ENCODE data around the gene LDLR.
"Not testable (repeated sequence)": the region's sequence is repeated elsewhere in the genome, so short reads cannot be mapped to it uniquely, and the experiment has no call there.

The LDLR gene

DNA sequence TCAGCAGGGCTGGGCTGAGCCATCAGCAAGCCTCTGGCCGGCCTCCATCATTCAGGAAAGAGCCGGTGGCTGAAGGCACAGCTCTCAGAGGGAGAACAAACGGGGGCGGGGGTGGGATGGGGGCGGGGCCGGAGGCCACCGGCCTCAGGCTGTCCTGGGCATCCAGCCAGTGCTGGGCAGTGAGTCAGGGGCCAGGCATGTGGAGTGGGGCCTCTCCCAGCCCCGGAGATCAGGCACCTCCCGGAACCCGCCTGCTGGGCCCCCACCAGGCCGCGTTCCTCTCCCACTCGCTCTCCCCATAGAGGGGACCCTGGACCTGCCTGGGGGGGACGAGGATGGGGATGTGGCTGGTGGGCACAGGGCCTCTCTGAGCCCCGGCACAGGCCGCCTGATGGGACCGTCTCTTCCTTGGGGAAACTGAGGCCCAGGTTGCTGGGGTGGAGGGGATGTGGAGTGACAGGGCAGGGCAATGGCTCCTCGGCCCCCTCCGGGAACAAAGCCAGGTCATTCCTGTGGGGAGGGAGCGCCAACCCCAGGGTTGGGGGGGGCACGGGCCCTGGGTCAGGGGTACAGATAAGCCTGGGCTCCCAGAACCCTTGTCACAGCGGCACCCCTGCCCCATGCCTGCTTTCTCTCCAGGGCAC is 53.4 kb downstream of the LDLR start:
- no peak for DNase-seq

DNA sequence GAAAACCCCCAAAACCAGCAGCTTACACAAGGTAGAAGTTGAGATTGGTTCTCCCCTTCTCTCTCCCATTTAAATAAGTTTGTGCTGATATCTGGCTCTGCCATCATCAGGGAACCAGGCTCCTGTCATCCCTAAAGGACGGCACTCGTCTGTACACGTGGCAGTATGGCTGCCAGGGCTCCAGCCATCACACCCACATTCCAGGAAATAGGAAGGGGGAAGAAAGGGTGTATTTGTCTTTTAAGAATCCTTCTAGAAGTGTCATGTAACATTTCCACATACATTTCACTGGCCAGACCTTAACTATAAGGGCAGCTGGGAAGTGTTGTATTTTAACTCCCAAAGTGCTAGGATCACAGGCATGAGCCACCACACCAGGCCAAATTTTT is 56.3 kb downstream of the LDLR start:
- DNase-seq = no peak

- DNase-seq = no peak
Measured at GRCh38 chr19:11148001-11148400, 58.7 kb downstream of the LDLR start.

DNA sequence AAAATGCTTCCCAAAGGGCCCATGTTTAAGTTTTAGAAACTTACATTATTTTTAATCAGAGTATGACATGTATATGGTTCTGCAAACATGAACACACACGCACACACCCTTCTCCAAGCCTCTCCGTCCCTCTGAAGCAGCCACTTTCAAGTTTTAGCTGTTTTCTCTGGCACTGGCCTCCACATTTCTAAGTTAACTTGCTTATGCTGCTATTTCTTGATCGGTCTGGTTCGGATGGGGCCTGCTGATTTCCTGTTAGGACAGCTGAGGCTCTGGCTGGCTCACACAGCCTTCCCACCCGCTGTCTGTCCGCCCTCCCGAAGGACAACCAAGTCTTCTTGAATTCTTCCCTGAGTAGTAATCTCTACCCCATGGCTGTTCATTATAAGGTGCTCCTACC is 61.9 kb downstream of the LDLR start:
- no peak for DNase-seq

GRCh38 chr19:11152318-11153062 is 63.2 kb downstream of the LDLR start:
- no peak for DNase-seq

- DNase-seq = no peak
Measured at GRCh38 chr19:11154683-11155047, 65.4 kb downstream of the LDLR start.

GRCh38 chr19:11155373-11156120 is 66.3 kb downstream of the LDLR start, which contains the start of gene SPC24:
TSS of gene SPC24 (minus strand) at chr19:11155782. CDS start at chr19:11155776, 6 bp downstream.
- peak; percentile 69 for DNase-seq

DNA sequence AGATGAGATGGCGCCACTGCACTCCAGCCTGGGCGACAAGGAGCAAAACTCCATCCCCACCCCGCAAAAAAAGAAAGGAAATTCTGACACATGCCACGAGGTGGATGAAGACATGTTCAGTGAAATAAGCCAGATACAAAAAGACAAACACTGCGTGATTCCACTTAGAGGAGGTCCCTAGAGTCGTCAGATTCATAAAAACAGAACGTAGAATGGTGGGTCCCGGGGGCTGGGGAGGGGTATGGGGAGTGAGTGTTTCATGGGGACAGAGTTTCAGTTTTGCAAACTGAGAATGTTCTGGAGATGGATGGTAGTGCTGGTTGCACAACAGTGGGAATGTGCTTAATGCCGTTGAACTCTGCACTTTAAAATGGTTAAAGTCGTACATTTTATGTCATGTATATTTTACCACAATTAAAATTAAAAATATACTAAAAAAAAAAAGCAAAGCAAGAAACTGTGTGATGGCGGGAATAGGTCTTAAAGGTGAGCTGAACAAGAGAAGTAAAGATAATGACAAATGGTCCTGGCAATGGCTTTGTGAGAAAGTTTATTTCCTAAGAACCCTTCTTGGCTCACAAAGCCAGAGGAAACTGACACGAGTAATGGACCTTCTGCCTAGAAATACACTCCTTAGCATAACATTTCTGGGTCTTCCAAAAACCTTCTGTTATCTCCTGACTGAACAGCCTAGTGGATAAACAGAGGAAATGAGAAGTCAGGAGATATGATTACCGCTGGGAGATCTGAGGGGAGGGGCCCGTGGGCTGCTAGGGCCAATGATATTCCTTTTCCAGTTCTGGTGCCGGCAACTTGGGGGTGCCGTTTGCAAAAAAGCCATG is 70.6 kb downstream of the LDLR start:
- DNase-seq = no peak

GRCh38 chr19:11160440-11160768 is 71.1 kb downstream of the LDLR start:
- not testable (repeated sequence) for DNase-seq

GRCh38 chr19:11164296-11164695 is 75.0 kb downstream of the LDLR start:
- DNase-seq = no peak

GRCh38 chr19:11164879-11165406 is 75.7 kb downstream of the LDLR start:
- no peak for DNase-seq

GRCh38 chr19:11165486-11166030 is 76.3 kb downstream of the LDLR start:
- no peak for DNase-seq

- no peak for DNase-seq
Measured at GRCh38 chr19:11166281-11167142, 77.2 kb downstream of the LDLR start.

DNA sequence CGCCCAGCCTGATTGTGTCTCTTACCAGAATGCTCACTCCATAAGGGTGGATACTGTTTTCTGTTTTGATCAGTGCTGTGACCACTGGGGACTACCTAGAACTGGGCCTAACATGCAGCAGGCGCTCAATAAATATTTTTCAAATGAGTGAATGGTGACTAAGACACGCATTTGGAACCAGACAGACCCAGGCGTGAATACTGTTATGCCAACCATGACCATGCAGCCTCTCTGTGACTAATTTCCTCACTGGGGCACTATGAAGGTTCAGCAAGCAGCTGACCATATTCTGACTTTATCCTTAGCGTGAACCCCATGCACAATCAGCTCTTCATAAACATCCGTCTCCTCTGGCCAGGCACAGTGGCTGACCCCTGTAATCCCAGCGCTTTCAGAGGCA is 79.3 kb downstream of the LDLR start:
- DNase-seq = no peak

GRCh38 chr19:11169896-11170678 is 80.8 kb downstream of the LDLR start:
- no peak for DNase-seq

DNA sequence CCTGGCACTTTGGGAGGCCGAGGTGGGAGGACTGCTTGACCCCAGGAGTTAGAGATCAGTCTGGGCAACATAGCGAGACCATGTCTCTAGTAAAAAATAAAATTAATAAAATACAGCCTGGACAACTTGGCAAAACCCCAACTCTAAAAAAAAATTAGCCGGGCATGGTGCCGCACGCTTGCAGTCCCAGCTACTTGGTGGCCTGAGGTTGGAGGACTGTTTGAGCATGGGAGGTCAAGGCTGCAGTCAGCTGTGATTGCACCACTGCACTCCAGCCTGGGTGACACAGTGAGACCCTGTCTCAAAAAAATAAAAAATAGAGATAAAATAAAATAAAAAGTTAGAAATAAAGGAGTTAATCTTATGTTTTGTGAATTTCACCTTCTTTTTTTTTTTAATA is 81.9 kb downstream of the LDLR start:
- no peak for DNase-seq

DNA sequence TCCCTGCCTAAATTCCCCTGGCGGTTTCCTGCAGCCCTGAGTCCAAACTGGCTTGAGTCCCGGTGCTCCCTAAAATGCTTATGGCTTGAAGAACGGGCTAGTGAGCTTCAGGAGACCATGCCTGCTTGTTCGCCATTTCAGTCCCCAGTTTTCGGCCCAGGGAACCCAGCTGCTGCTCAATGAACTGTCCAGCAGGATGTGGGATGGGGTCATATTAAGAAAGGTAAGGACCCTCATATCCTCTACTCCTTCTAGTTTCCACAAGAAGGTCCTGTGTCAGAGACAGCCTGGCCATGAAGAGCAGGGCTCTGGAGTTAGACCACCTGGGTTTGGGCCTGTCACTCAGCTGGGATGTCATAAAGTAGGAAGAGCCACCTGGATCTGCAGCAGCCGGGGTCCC is 83.3 kb downstream of the LDLR start:
- DNase-seq = no peak

- no peak for DNase-seq
Measured at GRCh38 chr19:11173516-11174155, 84.4 kb downstream of the LDLR start.

DNA sequence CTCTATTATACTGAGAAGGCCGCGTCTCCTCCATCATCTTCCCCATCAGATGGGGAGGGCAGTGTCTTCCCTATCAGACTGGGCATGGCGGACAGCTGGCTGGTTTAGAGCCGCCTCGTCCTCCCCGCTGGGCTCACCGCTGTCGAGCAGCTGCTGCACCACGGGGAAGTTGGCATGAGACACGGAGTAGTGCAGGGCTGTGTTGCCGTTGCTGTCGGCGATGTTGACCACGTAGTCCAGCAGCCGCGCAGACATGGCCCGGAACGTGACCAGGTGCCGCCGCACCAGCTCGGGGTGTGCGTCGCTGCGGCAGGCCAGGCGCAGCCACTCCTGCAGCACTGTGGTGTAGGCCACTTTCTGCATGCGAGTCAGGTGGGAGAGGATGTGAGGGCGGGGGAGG is 85.1 kb downstream of the LDLR start:
- DNase-seq = no peak

DNA sequence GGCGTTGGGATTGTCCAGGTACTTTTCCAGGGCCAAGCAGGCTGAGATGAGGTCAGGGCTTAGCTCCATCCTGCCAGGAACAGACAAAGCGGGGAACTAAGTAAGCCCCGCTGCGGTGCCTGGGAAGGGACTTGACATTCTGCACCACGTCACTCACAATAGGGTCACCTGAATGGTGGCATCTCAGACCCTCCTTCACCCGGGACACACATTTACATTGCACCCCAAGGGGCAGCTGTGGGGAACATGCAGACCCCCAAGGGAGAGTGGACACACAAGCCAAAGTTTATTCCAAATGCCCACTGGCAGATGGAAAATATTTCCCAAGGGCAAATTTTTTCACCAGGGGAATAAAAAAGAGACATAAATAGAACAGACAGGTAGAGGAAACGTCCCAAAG is 86.7 kb downstream of the LDLR start:
- no peak for DNase-seq
